SK-N-DZ (cell line): ENCODE results near the gene HEPN1. TPM values are rescaled to one million over a fixed set of nuclear protein-coding genes. Genes with fewer than 3 reads are reported as not detected.

Source experiments
- DNase-seq: peaks from one replicate; pipeline ENCODE4 v3.0.0-alpha.2; 2015; ENCODE audit warnings: low spot score
- polyA plus RNA-seq, 2 experiments: library from polyadenylated mRNA; depleted of rRNA; stranded (reverse); fragments of >200 nt; gene quantifications; 2 replicates each; pipeline ENCODE4 v1.2.3, GENCODE V29; 2014

The HEPN1 gene
- polyA plus RNA-seq (2014; cell fraction: cytosol; rRNA removed) = not detected in 2 replicates
- not detected in 2 replicates for polyA plus RNA-seq (2014; cell fraction: nucleus; rRNA removed)

DNA sequence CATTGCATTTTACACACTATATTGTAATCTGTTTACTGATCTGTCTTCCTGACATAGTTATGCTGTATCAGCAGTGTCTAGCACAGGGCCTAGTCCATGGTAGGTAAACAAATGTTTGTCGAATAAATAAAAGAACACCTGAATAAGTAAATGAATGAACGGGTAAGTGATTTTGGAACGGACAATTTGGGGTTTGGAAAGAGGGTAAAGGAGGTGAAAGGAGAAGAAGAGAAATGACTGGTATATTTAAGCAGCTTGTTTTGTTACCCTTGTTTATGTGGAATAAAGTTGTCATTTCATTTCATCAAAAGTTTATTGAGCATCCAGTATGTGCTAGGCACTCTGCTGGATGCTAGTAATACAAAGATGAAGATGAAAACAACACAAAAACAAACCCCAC is at the start of gene HEPN1:
TSS of gene HEPN1 (plus strand) at position 301 of the 400 bp plus-strand sequence.
- DNase-seq = no peak

DNA sequence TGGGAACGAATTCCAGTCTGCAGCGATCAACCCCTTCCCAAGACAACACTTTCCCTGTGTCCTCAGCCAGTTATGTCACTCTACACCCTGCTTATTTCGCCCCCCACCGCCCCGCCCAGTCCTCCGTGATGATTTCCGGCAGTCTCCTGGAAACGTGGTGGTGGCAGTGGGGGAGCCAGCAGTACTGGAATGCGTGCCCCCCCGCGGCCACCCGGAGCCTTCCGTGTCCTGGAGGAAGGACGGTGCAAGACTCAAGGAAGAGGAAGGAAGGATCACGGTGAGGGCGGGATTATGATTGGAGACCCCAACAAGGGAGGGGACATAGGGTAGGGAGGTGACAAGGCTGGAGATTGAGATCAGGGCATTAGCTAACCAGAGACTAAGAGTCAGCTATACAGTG is 49.7 kb upstream of the HEPN1 start:
- DNase-seq = no peak

DNA sequence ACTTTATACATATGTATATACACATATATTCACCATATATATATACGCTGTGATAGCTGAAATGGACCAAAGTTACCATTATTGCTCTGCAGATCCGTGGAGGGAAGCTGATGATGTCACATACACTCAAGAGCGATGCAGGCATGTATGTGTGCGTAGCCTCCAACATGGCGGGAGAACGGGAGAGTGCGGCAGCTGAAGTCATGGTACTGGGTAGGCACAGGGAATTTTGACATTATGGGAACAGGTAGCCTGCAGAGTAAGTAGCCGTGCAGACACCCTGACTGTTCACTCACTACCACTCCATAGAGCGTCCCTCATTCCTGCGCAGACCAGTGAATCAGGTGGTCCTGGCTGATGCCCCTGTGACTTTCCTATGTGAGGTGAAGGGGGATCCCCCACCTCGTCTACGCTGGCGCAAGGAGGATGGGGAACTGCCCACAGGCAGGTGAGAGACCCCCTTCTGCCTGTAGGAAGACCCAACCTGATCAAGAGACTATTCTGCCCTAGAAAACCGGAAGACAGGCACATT is 49.1 kb upstream of the HEPN1 start:
- no peak for DNase-seq

DNA sequence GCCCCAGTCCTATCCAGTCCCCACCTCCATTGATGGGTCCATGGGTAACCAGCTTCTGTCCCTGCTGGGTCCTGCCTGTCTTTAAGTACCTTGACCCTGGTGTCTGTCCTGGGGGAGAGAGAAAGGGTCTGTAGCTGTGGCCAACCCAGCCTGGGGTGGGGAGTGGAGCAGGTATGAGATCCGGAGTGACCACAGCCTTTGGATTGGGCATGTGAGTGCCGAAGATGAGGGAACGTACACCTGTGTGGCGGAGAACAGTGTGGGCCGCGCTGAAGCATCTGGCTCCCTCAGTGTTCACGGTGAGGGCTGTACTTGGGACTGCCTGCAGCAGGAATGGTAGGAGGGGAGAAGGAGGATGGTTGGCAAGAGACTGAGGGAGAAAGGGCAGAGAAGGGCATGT is 48.6 kb upstream of the HEPN1 start:
- no peak for DNase-seq

DNA sequence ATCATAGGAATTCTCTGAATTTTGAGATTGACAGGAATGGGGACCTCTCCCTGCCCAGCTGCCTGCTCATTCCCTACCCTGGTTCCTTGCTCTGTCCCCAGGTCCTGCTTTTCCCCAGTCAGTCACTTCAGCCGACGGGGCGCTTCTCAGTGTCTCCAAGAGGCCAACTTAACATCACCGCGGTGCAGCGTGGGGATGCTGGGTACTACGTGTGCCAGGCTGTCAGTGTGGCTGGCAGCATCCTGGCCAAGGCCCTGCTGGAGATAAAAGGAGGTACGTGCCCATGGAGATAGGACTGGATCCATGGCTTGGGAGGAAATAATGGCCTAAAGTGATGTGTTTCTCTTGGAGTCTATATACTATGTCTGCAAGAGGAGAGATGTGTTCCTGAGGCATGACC is 46.8 kb upstream of the HEPN1 start:
- no peak for DNase-seq

DNA sequence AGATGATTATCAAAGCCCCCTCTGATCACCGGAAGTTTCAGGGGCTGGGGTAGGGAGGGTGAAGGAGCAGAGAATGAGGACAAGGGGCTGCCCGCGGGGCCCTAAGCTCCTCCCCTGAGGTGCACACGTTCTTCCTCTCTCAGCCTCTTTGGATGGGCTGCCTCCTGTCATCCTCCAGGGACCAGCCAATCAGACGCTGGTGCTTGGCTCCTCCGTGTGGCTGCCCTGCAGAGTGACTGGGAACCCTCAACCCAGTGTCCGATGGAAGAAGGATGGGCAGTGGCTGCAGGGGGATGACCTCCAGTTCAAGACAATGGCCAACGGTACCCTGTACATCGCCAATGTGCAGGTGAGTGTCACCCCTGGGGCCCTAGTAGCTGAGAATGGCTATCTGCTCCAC is 46.3 kb upstream of the HEPN1 start:
- DNase-seq = no peak

DNA sequence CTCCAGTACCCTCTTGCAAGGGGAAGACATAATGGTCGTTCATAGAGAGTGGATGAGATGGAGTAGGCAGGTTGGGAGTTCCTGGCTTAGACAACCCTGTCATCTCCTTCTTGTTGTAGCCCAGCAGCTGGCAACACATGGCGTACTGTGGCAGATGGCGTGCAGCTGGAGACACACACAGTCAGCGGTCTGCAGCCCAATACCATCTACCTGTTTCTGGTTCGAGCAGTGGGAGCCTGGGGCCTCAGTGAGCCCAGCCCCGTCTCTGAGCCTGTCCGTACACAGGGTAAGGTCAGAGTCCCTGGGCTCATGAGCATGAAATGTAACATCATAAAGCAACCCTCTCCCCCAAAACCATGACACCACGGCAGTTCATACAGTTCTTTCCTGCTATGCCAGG is 45.1 kb upstream of the HEPN1 start:
- DNase-seq = no peak

DNA sequence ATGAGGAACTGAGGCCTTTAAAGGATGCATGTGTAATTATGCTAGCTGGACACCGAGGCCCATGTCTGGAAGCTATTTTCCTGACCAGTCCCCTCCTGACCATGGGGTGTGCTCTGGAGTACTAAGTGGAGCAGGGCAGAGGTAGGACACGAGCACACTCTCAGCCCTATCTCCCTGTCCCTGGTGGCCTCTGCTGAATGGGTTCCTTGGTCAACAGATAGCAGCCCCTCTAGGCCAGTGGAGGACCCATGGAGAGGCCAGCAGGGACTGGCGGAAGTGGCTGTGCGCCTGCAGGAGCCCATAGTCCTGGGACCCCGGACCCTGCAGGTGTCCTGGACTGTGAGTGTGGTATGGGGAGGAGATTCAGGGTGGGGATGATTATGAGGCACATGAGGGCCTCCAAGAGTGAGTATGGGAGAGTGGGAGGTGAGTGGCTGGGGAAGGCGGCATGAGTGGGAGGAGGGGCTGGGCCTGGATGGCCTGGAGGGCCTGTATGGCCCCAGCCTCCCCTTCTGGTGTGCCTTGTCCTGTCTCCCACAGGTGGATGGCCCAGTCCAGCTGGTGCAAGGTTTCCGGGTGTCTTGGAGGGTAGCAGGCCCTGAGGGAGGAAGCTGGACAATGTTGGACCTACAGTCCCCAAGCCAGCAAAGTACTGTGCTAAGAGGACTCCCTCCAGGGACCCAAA is 44.3 kb upstream of the HEPN1 start:
- no peak for DNase-seq

DNA sequence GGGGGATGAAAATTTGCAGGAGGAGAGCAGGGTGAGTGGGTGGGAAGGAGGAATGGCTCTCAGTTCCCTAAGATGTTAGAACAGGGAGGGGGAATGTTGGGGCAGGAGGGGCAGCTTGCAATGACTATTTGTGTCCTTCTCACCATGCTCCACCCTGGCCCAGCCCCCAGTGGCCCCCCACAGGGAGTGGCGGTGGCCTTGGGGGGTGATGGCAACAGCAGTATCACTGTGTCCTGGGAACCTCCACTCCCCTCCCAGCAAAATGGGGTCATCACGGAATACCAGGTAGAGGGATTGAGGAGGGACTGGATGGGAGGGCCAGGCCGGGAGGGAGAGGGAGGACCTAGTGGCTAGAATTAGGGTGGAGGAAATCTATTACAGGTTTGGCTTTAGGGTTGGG is 43.6 kb upstream of the HEPN1 start:
- DNase-seq = no peak

DNA sequence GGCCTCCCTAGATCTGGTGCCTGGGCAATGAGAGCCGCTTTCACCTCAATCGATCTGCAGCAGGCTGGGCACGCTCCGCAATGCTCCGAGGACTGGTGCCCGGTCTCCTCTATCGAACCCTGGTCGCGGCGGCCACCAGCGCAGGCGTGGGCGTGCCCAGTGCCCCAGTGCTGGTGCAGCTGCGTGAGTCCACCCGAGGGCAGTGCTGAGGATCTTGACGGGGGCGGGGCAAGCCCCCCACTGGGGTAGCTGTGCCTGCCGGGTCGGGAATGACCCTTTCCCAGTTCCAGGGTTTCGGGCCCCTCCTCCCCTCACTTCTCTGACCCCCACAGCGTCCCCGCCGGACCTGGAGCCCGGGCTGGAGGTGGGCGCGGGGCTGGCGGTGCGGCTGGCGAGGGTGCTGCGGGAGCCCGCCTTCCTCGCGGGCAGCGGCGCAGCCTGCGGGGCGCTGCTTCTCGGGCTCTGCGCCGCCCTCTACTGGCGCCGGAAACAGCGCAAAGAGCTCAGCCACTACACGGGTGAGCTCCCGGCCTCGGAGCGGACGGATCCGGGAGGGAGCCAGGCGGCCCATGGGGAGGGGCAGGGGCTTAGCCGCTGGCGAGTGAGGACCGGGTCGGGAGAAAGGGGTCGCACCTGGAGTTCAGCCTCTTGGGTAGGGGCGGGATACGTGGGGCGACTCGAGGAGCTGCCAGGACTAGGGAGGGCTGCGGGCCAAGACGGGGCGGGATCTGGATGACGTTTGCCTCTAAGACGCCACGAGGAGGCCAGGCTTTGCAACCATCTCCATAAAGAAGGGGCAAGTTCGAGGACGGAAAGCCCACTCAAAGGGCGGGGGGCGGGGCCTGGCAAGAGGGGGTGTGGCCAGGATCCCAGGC is 42.9 kb upstream of the HEPN1 start:
- peak; percentile 76 for DNase-seq

DNA sequence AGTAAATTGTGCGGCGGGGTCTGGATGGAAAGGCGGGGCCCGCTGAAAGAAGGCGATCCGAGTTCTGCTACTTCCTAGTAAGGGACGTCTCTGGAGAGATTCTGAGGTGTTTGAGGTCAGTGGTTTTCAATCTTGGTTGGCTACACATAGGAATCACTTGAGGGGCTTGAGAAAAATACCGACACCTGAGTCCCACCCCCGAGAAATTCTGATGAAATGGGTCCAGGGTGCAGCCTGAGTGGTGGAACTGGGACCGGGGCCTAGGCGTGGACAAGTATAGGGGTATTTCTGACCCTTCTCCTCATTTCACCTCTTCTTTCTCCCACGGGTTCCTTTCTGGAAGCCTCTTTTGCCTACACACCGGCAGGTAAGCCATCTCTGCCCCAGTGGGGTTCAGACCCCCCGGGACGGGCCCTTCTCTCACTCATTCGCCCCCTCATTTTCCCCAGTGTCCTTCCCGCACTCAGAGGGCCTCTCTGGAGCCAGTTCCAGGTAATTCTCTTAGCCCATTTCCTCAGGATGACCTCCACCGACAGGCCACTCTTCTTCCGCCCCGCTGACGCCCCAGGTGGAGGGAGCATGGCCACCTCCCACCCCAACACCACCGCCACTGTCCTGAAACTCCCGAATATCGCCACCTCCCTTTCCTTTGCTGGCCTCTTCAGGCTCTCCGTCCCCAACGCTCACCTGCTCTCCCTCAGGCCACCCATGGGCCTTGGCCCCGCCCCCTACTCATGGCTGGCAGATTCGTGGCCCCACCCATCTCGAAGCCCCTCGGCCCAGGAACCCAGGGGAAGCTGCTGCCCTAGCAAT is 42.0 kb upstream of the HEPN1 start:
- no peak for DNase-seq

DNA sequence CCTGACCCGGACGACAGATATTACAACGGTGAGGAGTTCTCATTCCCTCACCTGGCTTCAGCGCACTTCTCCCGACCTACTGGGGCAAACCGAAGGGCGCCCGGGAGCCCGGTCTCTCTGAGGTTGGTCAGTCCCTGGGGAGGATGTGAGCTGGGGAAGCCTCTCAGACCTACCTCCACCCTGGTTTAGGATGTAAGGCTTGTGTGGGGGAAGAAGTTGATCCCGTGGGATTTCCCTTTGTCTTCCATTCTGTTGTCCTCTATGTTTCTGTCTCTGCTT is 41.5 kb upstream of the HEPN1 start:
- no peak for DNase-seq

DNA sequence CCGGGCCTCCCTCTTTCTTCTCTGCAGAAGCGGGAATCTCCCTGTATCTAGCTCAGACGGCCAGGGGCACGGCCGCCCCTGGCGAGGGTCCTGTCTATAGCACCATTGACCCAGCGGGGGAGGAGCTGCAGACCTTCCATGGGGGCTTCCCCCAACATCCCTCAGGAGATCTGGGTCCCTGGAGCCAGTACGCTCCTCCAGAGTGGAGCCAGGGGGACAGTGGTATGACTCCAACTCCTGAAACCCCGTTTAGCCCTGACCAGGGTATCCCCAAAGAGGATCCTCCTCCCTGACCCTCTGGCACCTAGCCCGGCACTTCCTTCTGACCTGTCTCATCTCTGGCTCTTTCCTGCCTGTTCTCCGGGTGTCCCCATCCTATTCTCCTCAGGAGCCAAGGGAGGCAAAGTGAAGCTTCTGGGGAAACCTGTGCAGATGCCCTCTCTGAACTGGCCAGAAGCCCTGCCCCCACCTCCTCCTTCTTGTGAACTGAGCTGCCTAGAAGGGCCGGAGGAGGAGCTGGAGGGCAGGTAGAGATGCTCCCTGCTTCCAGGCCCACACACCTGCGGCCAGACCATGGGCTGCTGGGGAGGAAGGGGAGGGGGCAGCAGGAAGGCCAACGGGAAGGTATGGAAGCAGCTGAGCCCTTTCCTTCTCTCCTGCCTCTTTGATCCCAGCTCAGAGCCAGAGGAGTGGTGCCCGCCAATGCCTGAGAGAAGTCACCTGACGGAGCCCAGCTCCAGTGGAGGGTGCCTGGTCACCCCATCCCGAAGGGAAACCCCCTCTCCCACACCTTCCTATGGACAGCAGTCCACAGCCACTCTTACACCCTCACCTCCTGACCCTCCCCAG is 40.9 kb upstream of the HEPN1 start:
- DNase-seq = no peak

DNA sequence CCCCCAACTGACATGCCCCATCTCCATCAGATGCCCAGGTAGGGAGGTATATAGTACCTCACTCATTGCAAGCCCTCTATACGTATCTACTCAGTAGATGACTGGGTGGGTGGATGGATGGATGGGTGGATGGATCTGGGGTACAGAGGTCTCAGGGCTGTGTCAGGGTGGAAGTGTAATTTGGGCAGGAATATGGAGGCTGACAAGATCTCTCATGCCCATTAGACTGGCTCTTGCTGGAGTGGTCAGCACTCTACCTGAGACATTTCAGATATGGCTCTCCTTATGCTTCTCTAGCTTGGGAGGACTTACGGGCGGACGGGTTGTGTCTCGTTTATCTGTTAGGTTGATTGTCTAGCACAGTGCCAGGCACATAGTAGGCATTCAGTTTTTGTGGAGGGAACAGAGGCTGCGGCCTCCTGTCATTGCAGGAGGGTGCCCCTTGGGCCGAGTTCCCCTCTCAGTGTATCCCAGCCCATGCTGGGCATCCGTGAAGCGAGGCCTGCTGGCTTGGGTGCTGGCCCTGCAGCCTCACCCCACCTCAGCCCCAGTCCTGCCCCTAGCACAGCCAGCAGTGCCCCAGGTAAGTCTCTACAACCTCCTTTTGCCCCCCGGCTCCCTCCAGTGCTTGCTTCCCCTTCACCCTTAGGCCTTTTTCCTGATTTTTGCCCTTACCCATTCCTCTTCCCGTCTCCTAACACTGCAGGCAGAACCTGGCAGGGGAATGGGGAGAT is 40.1 kb upstream of the HEPN1 start:
- DNase-seq = no peak

DNA sequence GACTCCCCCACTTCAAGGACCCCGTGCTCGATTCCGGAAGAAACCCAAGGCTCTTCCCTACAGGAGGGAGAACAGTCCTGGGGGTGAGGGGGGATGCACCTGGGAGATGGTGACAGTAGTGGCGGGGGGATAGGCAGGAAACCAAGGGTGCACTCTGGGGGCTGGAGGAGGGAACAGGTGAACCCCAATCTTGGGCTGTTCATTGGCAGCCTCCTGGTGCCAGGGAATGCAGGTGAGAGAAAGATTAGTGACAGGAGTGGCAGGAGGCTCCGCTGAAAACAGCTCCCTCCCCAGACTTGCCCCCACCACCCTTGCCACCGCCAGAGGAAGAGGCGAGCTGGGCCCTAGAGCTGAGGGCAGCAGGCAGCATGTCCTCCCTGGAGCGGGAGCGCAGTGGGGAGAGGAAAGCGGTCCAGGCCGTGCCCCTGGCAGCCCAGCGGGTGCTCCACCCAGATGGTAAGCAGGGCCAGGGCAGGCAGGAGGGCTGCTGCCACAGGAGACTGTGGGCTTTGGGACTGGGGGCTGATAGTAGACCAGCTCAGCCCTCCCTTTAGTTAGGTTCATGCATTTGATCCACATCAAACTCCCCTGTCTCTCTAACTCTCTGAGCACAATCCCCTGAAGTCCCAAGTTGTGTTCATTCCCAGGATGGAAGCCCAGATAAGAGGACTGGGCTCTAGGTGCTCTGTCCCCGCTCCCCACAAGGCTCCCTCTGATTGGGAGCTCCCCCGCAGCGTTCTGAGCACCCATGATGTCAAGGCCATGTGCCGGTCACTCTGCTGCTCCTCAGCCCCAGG is 39.4 kb upstream of the HEPN1 start:
- no peak for DNase-seq

DNA sequence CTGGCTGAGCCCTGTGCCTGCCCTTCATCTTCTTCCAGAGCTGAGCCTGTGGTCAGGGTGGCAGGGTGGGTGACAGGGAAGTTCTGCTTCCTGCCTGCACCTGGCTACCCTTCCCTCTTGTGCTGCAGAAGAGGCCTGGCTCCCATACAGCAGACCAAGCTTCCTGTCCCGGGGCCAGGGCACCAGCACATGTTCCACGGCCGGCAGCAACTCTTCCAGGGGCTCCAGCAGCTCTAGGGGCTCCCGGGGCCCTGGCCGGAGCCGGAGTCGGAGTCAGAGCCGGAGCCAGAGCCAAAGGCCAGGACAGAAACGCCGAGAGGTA is 38.8 kb upstream of the HEPN1 start:
- no peak for DNase-seq

DNA sequence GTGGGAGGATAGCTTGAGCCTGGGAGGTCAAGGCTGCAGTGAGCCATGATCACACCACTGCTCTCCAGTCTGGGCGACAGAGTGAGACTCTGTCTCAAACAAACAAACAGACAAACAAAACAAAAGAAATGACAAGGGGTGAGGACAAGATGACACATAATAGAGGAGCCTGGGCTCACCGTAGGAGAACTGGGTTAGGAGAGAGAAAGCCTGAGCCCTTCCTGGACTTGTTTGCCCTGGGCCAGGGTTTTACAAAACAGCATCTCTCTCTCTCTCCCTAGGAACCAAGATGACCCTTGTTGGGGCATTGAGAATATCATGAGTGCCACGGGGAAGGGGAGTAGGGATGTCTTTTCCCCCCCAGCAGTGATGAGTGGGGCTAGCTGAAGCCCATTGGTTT is 38.1 kb upstream of the HEPN1 start:
- DNase-seq = no peak

DNA sequence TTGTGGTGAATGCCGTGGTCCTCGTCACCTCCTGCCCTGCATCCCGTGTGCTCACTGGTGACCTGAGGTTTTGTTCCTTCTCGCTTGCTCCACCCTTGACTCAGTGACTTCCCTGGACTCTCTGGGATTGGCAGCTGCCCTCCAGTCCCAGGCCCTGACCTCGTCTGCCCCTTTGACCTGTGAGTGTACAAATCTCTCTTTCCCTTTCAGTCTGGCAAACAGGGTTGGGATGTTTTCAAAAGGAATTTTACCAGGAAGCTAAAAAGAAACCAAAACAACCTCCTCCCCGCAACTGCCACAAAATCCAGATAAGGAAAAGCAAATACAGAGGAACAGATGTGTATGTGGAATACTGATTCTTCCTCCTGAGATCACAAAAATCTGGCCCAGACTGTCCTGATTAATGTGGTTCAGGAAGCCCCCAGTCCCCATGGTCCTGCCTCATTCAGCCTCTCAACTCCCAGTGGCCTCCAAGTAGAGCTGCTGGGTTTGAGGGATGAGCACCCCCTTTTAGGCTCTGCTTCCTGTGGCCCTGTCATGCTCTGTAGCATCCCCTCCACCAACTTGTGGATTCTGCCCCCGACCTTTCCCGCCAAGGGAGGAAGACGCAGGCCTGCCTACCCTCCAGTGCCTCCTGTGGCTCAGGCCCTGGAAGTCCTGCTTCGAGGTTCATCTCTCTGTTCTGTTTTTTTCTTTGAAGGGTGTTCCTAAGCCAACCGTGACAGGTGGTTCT is 36.5 kb upstream of the HEPN1 start:
- DNase-seq = no peak

DNA sequence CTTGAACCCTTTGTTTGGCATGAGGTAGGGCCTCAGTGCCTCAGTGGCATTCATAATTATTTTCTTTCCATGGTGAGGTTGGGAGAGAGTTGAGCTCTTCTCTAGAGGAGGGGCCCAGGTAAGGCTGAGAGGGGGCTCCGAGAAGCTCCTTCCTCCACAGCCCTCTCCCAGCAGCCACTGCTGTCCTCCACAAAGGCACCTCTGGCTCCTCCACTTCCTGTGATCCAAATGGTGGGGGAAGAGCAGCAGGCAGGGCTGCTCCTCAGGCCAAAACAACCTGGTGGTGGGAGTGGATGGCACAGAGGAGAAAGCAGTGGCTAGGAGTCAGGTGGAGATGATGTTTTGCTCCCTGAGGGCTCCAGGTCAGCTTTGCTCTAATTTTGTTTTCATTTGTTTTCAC is 34.7 kb upstream of the HEPN1 start:
- no peak for DNase-seq
